ENCODE data around the gene MAP4K3.
"Not testable (repeated sequence)": the region's sequence is repeated elsewhere in the genome, so short reads cannot be mapped to it uniquely, and the experiment has no call there.

MAP4K3 gene

GRCh38 chr2:39300044-39300978, 136.8 kb downstream of the MAP4K3 start:
- no peak for DNase-seq

- no peak for DNase-seq
Observed at GRCh38 chr2:39290433-39290832, 146.7 kb downstream of the MAP4K3 start.

GRCh38 chr2:39289609-39290008, 147.5 kb downstream of the MAP4K3 start:
- no peak for DNase-seq

- no peak for DNase-seq
Observed at GRCh38 chr2:39283561-39283960, 153.5 kb downstream of the MAP4K3 start.

GRCh38 chr2:39281391-39281790, 155.7 kb downstream of the MAP4K3 start:
- no peak for DNase-seq

- DNase-seq, result no peak
Observed at GRCh38 chr2:39275016-39275415, 162.1 kb downstream of the MAP4K3 start.

GRCh38 chr2:39269941-39270340, 167.1 kb downstream of the MAP4K3 start:
- no peak for DNase-seq

GRCh38 chr2:39266916-39267434, 170.1 kb downstream of the MAP4K3 start:
- no peak for DNase-seq

GRCh38 chr2:39266139-39266805, 170.8 kb downstream of the MAP4K3 start:
- DNase-seq, result no peak

- no peak for DNase-seq
Observed at GRCh38 chr2:39265315-39265714, 171.8 kb downstream of the MAP4K3 start.

- DNase-seq, result no peak
Observed at GRCh38 chr2:39264733-39265132, 172.4 kb downstream of the MAP4K3 start.

GRCh38 chr2:39260087-39260486, 177.0 kb downstream of the MAP4K3 start:
- DNase-seq, result no peak

- no peak for DNase-seq
Observed at GRCh38 chr2:39256040-39256439, 181.0 kb downstream of the MAP4K3 start.

- no peak for DNase-seq
Observed at GRCh38 chr2:39252888-39253518, 184.1 kb downstream of the MAP4K3 start.

GRCh38 chr2:39247512-39248043, 189.5 kb downstream of the MAP4K3 start:
- no peak for DNase-seq

GRCh38 chr2:39246382-39246980, 190.6 kb downstream of the MAP4K3 start:
- DNase-seq, result no peak

- DNase-seq, result not testable (repeated sequence)
Observed at GRCh38 chr2:39244963-39245625, 192.0 kb downstream of the MAP4K3 start.

GRCh38 chr2:39244241-39244862, 192.7 kb downstream of the MAP4K3 start:
- not testable (repeated sequence) for DNase-seq

GRCh38 chr2:39243469-39244123, 193.5 kb downstream of the MAP4K3 start, which contains the start of gene CDKL4:
CDKL4 (minus strand) TSS chr2:39243970.
- DNase-seq, result no peak

- DNase-seq, result no peak
Observed at GRCh38 chr2:39241588-39241987, 195.5 kb downstream of the MAP4K3 start.

- DNase-seq, result no peak
Observed at GRCh38 chr2:39240758-39241157, 196.3 kb downstream of the MAP4K3 start.
